Measurements from ENCODE around the gene GPR148.
"Not testable (repeated sequence)": the region's sequence is repeated elsewhere in the genome, so short reads cannot be mapped to it uniquely, and the experiment has no call there.

The GPR148 gene

GRCh38 chr2:130727286-130727924, 1.5 kb upstream of the GPR148 start:
- peak overlapping the region; percentile 44 to 64 for H3K9ac ChIP-seq (ENCODE audit: low read depth in 1 of 2, low read length in 2 of 2)
- H3K36me3 ChIP-seq (ENCODE audit: control insufficient read depth in 2 of 2, insufficient read depth in 2 of 2, low read length in 2 of 2) = no peaks in the 10 kb centered on the region
- peak overlapping the region; percentile 53 to 56 for H3K27ac ChIP-seq (ENCODE audit: low read depth in 2 of 2, low read length in 2 of 2)
- H3K4me3 ChIP-seq (ENCODE audit: low read length in 2 of 2) = peak overlapping the region; percentile 70 to 75
- H3K27me3 ChIP-seq (ENCODE audit: control insufficient read depth in 2 of 2, insufficient read depth in 2 of 2, low read length in 2 of 2) = peaks cover 3 to 4% of the 10 kb centered on the region in 2 donors
- H3K4me1 ChIP-seq (ENCODE audit: control insufficient read depth in 2 of 2, insufficient read depth in 2 of 2, low read length in 2 of 2) = peaks cover 14 to 17% of the 10 kb centered on the region in 2 donors
- H3K9me3 ChIP-seq (ENCODE audit: control insufficient read depth in 2 of 2, low read length in 2 of 2) = no peaks in the 10 kb centered on the region

GRCh38 chr2:130728007-130728454, 839 bp upstream of the GPR148 start:
- Histone ChIP-seq H3K27me3 (ENCODE audit: control insufficient read depth in 2 of 2, insufficient read depth in 2 of 2, low read length in 2 of 2) (peaks cover 3 to 4% of the 10 kb centered on the region in 2 donors), H3K9ac (ENCODE audit: low read depth in 1 of 2, low read length in 2 of 2) (peak overlapping the region in 1 of 2 donors; percentile 22), H3K9me3 (ENCODE audit: control insufficient read depth in 2 of 2, low read length in 2 of 2) (no peaks in the 10 kb centered on the region), H3K4me1 (ENCODE audit: control insufficient read depth in 2 of 2, insufficient read depth in 2 of 2, low read length in 2 of 2) (peaks cover 14 to 17% of the 10 kb centered on the region in 2 donors), H3K36me3 (ENCODE audit: control insufficient read depth in 2 of 2, insufficient read depth in 2 of 2, low read length in 2 of 2) (no peaks in the 10 kb centered on the region), H3K4me3 (ENCODE audit: low read length in 2 of 2) (peak overlapping the region in 1 of 2 donors; percentile 75), H3K27ac (ENCODE audit: low read depth in 2 of 2, low read length in 2 of 2) (peak overlapping the region; percentile 9 to 44)

- Histone ChIP-seq H3K9me3 (ENCODE audit: control insufficient read depth in 2 of 2, low read length in 2 of 2) (no peaks in the 10 kb centered on the region), H3K27ac (ENCODE audit: low read depth in 2 of 2, low read length in 2 of 2) (no peak overlapping the region), H3K4me1 (ENCODE audit: control insufficient read depth in 2 of 2, insufficient read depth in 2 of 2, low read length in 2 of 2) (peaks cover 14 to 17% of the 10 kb centered on the region in 2 donors), H3K27me3 (ENCODE audit: control insufficient read depth in 2 of 2, insufficient read depth in 2 of 2, low read length in 2 of 2) (peaks cover 3 to 4% of the 10 kb centered on the region in 2 donors), H3K9ac (ENCODE audit: low read depth in 1 of 2, low read length in 2 of 2) (no peak overlapping the region), H3K36me3 (ENCODE audit: control insufficient read depth in 2 of 2, insufficient read depth in 2 of 2, low read length in 2 of 2) (no peaks in the 10 kb centered on the region), H3K4me3 (ENCODE audit: low read length in 2 of 2) (no peak overlapping the region)
These were observed 741 bp downstream of the GPR148 start for GRCh38 chr2:130729322-130730299.

- not testable (repeated sequence) for H3K4me1 ChIP-seq (ENCODE audit: control insufficient read depth in 2 of 2, insufficient read depth in 2 of 2, low read length in 2 of 2); H3K4me3 ChIP-seq (ENCODE audit: low read length in 2 of 2); H3K36me3 ChIP-seq (ENCODE audit: control insufficient read depth in 2 of 2, insufficient read depth in 2 of 2, low read length in 2 of 2); H3K27ac ChIP-seq (ENCODE audit: low read depth in 2 of 2, low read length in 2 of 2); H3K9ac ChIP-seq (ENCODE audit: low read depth in 1 of 2, low read length in 2 of 2); H3K27me3 ChIP-seq (ENCODE audit: control insufficient read depth in 2 of 2, insufficient read depth in 2 of 2, low read length in 2 of 2); H3K9me3 ChIP-seq (ENCODE audit: control insufficient read depth in 2 of 2, low read length in 2 of 2)
These were observed 3.4 kb downstream of the GPR148 start for GRCh38 chr2:130732257-130732656.

GRCh38 chr2:130735200-130735599, 6.3 kb downstream of the GPR148 start:
- Histone ChIP-seq H3K36me3 (ENCODE audit: control insufficient read depth in 2 of 2, insufficient read depth in 2 of 2, low read length in 2 of 2) (no peaks in the 10 kb centered on the region), H3K27me3 (ENCODE audit: control insufficient read depth in 2 of 2, insufficient read depth in 2 of 2, low read length in 2 of 2) (no peaks in the 10 kb centered on the region)

GRCh38 chr2:130736487-130736886, 7.6 kb downstream of the GPR148 start:
- H3K4me3 ChIP-seq (ENCODE audit: low read length in 2 of 2) = no peak overlapping the region
- H3K4me1 ChIP-seq (ENCODE audit: control insufficient read depth in 2 of 2, insufficient read depth in 2 of 2, low read length in 2 of 2) = no peaks in the 10 kb centered on the region
- H3K27ac ChIP-seq (ENCODE audit: low read depth in 2 of 2, low read length in 2 of 2) = no peak overlapping the region
- H3K9me3 ChIP-seq (ENCODE audit: control insufficient read depth in 2 of 2, low read length in 2 of 2) = no peaks in the 10 kb centered on the region
- H3K9ac ChIP-seq (ENCODE audit: low read depth in 1 of 2, low read length in 2 of 2) = no peak overlapping the region
- no peaks in the 10 kb centered on the region for H3K27me3 ChIP-seq (ENCODE audit: control insufficient read depth in 2 of 2, insufficient read depth in 2 of 2, low read length in 2 of 2)
- H3K36me3 ChIP-seq (ENCODE audit: control insufficient read depth in 2 of 2, insufficient read depth in 2 of 2, low read length in 2 of 2) = no peaks in the 10 kb centered on the region

More at GRCh38 chr2:130735200-130735599, 6.3 kb downstream of the GPR148 start:
- Histone ChIP-seq H3K4me1 (ENCODE audit: control insufficient read depth in 2 of 2, insufficient read depth in 2 of 2, low read length in 2 of 2) (no peaks in the 10 kb centered on the region), H3K9ac (ENCODE audit: low read depth in 1 of 2, low read length in 2 of 2) (no peak overlapping the region), H3K9me3 (ENCODE audit: control insufficient read depth in 2 of 2, low read length in 2 of 2) (no peaks in the 10 kb centered on the region), H3K4me3 (ENCODE audit: low read length in 2 of 2) (no peak overlapping the region), H3K27ac (ENCODE audit: low read depth in 2 of 2, low read length in 2 of 2) (no peak overlapping the region)

- Histone ChIP-seq H3K27ac (ENCODE audit: low read depth in 2 of 2, low read length in 2 of 2) (no peak overlapping the region), H3K4me3 (ENCODE audit: low read length in 2 of 2) (no peak overlapping the region), H3K9me3 (ENCODE audit: control insufficient read depth in 2 of 2, low read length in 2 of 2) (no peaks in the 10 kb centered on the region), H3K27me3 (ENCODE audit: control insufficient read depth in 2 of 2, insufficient read depth in 2 of 2, low read length in 2 of 2) (no peaks in the 10 kb centered on the region), H3K4me1 (ENCODE audit: control insufficient read depth in 2 of 2, insufficient read depth in 2 of 2, low read length in 2 of 2) (no peaks in the 10 kb centered on the region), H3K36me3 (ENCODE audit: control insufficient read depth in 2 of 2, insufficient read depth in 2 of 2, low read length in 2 of 2) (no peaks in the 10 kb centered on the region), H3K9ac (ENCODE audit: low read depth in 1 of 2, low read length in 2 of 2) (no peak overlapping the region)
These were observed 8.7 kb downstream of the GPR148 start for GRCh38 chr2:130737592-130737991.

GRCh38 chr2:130740671-130741070, 11.8 kb downstream of the GPR148 start:
- Histone ChIP-seq H3K9ac (ENCODE audit: low read depth in 1 of 2, low read length in 2 of 2) (no peak overlapping the region), H3K9me3 (ENCODE audit: control insufficient read depth in 2 of 2, low read length in 2 of 2) (no peaks in the 10 kb centered on the region), H3K4me1 (ENCODE audit: control insufficient read depth in 2 of 2, insufficient read depth in 2 of 2, low read length in 2 of 2) (no peaks in the 10 kb centered on the region), H3K27me3 (ENCODE audit: control insufficient read depth in 2 of 2, insufficient read depth in 2 of 2, low read length in 2 of 2) (no peaks in the 10 kb centered on the region), H3K4me3 (ENCODE audit: low read length in 2 of 2) (no peak overlapping the region), H3K27ac (ENCODE audit: low read depth in 2 of 2, low read length in 2 of 2) (no peak overlapping the region), H3K36me3 (ENCODE audit: control insufficient read depth in 2 of 2, insufficient read depth in 2 of 2, low read length in 2 of 2) (no peaks in the 10 kb centered on the region)

- Histone ChIP-seq H3K4me1 (ENCODE audit: control insufficient read depth in 2 of 2, insufficient read depth in 2 of 2, low read length in 2 of 2) (no peaks in the 10 kb centered on the region), H3K4me3 (ENCODE audit: low read length in 2 of 2) (no peak overlapping the region), H3K36me3 (ENCODE audit: control insufficient read depth in 2 of 2, insufficient read depth in 2 of 2, low read length in 2 of 2) (no peaks in the 10 kb centered on the region), H3K27ac (ENCODE audit: low read depth in 2 of 2, low read length in 2 of 2) (no peak overlapping the region), H3K9me3 (ENCODE audit: control insufficient read depth in 2 of 2, low read length in 2 of 2) (no peaks in the 10 kb centered on the region), H3K9ac (ENCODE audit: low read depth in 1 of 2, low read length in 2 of 2) (no peak overlapping the region), H3K27me3 (ENCODE audit: control insufficient read depth in 2 of 2, insufficient read depth in 2 of 2, low read length in 2 of 2) (no peaks in the 10 kb centered on the region)
These were observed 14.4 kb downstream of the GPR148 start for GRCh38 chr2:130743278-130743677.
